ENCODE data around the gene WNT4.
"Not testable (repeated sequence)": the region's sequence is repeated elsewhere in the genome, so short reads cannot be mapped to it uniquely, and the experiment has no call there.

WNT4 gene

GRCh38 chr1:22108339-22109105 lies 34.4 kb downstream of the WNT4 start:
- no peak for DNase-seq (ENCODE audit: low read depth)

DNA sequence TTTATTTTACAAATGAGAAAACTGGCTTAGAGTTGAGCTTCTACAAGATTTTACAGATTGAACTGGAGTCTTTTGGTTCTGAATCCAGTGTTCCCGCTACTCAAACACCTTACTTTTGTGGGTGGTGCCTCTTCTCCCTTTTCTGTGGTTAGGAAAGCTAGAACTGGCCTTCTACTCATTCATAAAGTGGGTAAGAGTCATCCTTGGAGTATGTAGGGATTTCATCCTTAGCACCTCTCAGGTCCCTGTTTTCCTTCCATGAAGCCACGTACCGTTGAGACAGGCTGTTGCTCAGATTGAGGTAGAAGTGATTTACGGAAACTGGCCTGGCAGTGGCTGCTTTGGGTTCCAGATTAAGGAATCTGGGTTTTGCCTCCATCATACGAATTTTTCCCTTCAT lies 35.8 kb downstream of the WNT4 start:
- DNase-seq (ENCODE audit: low read depth): no peak

DNA sequence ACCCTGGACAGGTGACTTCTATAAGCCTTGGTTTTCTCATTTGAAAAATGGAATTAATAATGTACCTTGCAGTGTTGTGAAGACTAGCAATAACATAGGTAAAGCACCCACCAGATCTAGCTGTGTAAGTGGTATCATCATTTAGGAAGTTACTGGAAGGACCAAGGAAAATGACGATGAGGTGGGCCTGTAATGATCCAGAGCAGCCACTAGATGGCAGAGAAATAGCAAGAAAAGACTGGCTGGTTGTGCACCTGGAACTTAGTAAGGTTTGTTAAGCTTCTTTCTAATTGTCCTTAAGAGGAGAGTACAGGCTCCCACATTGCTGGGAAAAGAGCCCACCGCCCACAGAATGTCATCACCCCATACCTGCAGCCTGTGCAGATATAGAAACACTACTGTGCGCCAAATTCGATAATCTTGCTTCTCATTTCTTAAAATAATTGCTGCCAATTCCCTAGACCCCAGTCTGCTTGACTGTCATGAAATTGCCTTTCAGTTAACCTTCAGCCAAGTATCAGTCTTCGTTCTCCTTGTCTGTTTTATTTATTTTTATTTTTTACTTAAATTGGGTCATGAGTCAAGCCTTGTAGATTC lies 37.2 kb downstream of the WNT4 start:
- no peak for DNase-seq (ENCODE audit: low read depth)

DNA sequence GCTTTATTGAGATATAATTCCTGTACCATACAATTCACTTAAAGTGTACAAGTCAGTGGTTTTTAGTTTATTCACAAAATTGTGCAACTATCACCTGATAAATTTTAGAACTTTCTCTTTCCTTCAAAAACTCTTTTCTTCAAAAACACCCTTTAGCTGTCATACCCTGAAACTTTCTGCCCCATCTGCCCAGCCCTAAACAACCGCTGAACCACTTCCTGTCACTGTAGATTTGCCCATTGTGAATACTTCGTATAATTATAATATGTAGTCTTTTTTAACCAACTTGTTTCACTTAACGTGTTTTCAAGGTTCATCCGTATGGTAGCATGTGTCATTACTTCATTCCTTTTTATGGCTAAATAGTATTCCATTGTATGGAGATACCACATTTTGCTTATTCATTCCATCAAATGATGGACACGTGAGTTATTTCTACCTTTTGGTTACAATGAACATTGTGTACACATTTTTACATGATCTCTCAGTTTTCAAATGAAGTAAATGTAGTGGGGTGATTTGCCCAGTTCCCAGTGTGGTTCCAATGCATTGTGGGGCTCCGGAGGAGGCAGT lies 37.9 kb downstream of the WNT4 start:
- peak; percentile 18 for DNase-seq (ENCODE audit: low read depth)

- no peak for DNase-seq (ENCODE audit: low read depth)
These were observed 38.8 kb downstream of the WNT4 start for GRCh38 chr1:22104094-22104493.

GRCh38 chr1:22102746-22103145 lies 40.2 kb downstream of the WNT4 start:
- no peak for DNase-seq (ENCODE audit: low read depth)

GRCh38 chr1:22101995-22102394 lies 40.9 kb downstream of the WNT4 start:
- DNase-seq (ENCODE audit: low read depth): no peak

GRCh38 chr1:22101199-22101598 lies 41.7 kb downstream of the WNT4 start:
- DNase-seq (ENCODE audit: low read depth): no peak

GRCh38 chr1:22100168-22100567 lies 42.7 kb downstream of the WNT4 start:
- DNase-seq (ENCODE audit: low read depth): no peak

GRCh38 chr1:22098752-22099151 lies 44.1 kb downstream of the WNT4 start:
- no peak for DNase-seq (ENCODE audit: low read depth)

DNA sequence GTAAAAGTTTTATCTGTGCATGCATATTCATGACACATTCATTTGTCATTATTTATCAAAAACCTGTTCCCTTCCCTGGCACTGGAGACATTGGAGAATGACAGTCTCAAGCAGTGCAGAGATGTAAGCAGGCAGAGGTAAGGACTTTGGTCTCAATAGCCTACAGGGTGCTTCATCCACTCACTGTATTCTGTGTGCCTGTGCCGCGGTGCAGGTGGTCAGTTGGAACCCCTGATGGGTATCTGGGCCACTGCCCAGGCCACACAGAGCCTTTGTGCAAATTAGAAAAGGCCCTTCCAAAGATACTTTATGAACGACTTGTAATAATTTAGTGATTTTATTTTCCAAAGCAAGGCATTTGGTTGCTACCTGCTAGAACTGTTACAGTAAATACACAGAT lies 46.4 kb downstream of the WNT4 start:
- DNase-seq (ENCODE audit: low read depth): no peak

DNA sequence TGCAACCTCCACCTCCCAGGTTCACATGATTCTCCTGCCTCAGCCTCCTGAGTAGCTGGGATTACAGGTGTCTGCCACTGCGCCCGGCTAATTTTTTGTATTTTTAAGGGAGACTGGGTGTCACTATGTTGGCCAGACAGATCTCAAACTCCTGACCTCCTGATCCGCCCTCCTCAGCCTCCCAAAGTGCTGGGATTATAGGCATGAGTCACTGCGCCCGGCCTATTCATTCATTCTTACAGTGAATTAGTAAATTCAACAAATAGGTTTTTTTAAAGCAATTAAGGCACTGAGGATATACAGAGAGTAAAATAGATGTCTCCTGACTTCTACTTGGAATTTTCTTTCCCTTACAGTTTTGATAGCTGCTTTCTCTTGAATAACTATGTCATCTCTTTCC lies 46.9 kb downstream of the WNT4 start:
- DNase-seq (ENCODE audit: low read depth): no peak

DNA sequence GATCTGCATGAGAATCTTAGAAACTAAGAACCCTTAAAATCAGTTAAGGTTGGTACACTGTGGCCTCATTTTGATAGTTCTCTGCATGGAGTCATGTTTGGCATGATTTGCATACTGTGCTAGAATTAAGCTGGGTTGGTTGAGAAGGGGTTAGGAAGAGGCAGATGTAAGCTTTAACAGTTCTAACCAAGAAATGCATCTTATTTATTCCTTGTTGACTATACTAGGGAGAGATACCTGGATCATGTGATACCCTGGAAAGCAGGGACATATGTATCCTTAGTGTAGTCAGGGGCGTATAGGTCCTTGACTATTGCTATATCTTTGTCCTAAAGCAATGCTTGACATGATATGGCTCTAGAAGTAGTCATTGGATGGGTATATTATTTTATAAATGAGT lies 49.4 kb downstream of the WNT4 start:
- DNase-seq (ENCODE audit: low read depth): no peak

DNA sequence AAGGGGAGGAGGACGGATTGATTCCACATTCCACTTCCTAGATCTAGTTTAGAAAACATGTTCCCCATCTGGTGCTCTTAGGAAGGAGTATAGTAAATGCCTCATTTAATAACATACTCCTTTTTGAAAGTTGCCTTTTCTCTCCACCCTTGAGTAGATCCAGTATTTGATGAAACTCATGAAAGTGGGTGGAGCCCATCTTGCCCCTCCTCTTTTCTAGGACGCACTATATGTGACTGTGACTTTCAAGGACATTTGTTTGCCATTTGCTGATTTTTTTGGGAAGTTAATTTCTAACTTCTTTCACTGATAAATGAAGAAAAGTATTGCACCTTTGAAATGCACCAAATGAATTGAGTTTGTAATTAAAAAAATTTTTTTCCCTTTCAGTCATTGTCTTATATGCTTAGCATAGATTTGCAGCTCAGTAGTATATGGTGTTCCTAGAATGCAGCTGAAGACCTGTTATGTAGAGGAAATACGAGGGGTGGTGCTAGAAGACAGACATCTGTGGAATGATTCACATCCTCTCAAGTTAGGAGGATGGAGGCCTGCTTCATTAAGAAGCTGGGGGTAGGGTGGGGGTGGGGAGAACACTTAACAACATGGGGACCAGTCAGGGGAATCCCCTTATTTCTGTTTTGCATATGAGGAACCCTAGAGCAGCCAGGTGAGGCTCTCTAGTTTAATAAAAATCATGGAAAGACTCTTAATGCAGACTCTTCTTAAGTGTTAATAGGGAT lies 50.7 kb downstream of the WNT4 start:
- DNase-seq (ENCODE audit: low read depth): not testable (repeated sequence)

DNA sequence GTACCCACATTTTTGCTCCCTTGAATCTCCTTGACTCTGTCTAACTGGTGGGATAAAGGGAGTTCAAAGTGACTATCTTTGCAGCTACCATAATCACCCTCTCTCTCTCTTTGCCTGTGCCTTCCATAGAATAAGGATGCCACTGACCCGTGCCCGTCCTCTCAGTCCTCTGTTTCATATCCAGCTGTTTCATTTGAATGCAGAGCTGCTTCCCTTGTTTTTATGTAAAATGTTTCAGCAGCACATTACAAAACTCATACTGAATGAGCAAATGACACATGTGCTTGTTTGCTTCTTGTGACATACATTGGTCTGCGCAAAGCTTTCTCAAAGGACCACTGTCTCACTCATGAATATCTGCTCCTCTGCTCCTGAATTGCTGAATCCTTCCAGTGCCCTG lies 52.0 kb downstream of the WNT4 start:
- no peak for DNase-seq (ENCODE audit: low read depth)

DNA sequence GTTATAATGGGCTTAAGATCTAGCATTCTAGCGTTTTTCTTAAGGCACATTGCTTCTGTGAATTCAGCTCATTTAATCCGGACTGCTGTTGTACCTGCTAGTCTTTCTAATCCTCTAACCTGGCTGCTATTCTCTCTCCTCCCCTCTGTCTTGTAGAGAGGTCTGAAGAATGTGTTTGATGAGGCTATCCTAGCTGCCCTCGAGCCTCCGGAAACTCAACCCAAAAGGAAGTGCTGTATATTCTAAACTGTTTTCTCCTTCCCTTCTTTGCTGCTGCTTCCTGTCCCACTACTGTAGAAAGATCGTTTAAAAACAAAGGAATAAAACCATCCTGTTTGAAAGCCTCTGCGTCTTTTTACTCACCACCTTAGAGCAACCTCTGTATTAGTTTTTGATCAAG lies 53.1 kb downstream of the WNT4 start:
- no peak for DNase-seq (ENCODE audit: low read depth)

GRCh38 chr1:22089134-22089571 lies 53.7 kb downstream of the WNT4 start:
- DNase-seq (ENCODE audit: low read depth): no peak

GRCh38 chr1:22088331-22088730 lies 54.6 kb downstream of the WNT4 start:
- DNase-seq (ENCODE audit: low read depth): no peak

DNA sequence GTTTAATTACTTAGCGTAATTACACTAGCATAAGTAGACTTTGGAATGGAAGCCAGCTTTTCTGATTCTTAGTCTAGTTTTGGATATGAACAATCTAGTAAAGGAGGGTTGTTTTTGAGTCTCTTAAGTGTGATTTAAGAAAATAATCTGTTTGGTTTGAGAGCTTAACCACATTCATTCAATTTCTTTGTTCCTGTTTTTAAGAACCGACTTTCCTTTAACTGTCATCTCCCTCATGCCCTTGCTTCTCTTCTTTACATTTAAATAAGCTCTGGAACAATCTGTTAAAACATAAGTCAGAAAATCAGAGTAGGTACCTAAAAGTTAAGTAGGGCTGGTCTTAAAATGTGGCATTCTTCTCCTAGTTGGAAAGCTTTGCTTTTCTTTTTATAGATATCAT lies 62.7 kb downstream of the WNT4 start:
- no peak for DNase-seq (ENCODE audit: low read depth)

DNA sequence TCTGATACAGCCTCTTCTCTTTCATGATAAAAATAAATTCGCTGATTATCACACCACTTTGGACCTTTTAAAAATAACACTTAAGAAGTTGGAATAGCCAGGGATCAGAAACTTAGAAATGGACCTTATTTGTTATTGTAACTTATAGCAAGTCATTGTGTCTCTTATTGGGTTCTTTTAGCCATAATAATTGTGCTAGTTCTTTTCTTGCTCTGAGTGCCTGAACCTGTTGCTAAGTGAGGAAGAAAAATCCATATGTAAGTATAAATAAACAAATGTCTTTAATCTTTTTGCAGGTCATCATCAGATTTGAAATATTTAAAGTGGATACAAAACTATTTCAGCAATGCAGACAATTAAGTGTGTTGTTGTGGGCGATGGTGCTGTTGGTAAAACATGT lies 64.8 kb downstream of the WNT4 start:
- no peak for DNase-seq (ENCODE audit: low read depth)

DNA sequence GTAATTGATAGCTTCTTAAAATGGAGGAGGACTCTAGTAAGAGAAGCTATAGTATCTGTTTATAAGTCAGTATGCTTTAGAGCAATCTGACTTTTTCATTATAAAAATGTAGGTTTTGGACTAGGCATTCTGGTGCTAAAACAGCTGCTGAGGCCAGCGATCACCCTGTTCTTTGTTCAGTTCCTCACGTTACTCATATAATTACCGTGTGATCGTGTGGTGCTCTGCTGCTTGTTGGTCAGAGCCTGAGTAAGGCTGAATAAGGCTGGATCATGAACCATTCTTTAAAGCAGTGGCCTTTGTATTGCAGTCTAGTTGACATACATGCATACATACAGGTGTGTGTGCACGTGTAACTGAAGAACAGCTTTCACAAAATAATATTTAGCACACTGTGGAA lies 65.2 kb downstream of the WNT4 start:
- DNase-seq (ENCODE audit: low read depth): no peak

DNA sequence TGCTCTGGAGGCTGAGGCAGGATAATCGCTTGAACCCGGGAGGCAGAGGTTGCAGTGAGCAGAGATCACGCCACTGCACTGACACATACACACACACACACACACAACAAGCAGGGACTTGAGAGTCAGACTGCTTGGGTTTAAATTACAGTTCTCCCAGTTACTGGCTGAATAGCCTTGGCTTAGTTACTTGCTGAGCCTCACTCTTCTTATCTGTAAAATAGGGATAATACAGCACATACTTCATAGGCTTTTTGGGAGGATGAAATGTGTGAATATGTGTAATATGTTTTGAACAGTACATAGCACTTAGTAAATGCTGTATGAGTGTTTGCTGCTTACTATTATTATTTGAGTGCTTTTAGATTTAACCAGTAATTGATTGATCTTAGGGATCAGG lies 66.6 kb downstream of the WNT4 start:
- DNase-seq (ENCODE audit: low read depth): no peak

DNA sequence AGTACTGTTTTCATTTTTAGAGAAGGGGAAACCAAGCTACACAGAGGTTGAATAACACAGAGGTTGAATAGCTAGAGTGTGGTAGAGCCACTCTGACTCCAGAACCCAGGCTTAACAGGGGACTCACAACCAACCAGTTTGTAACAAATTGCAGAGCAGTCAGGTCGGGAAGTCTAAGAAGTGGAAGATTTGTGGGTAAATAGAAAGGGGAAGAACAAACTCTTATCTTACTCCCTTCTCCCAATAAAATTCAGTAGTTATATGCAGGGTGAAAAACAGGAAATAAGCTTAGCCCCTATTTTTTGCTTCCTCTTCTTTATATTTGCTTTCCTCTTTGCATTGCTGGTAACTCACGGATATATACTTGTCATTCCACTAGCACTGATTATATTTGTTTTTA lies 67.2 kb downstream of the WNT4 start:
- DNase-seq (ENCODE audit: low read depth): no peak
